H9 (cell line): ENCODE measurements around the gene OR2T6. TPM values are rescaled to one million over a fixed set of nuclear protein-coding genes. Genes with fewer than 3 reads are reported as not detected.
"Not testable (repeated sequence)": the region's sequence is repeated elsewhere in the genome, so short reads cannot be mapped to it uniquely, and the experiment has no call there.

Source experiments
- DNase-seq: peaks from one replicate; pipeline ENCODE4 v3.0.0-alpha.2; 2017
- H2AFZ ChIP-seq: one replicate; pipeline ENCODE4 v1.6.1; 2013; ENCODE audit warnings: mild to moderate bottlenecking, low read length, control low read depth, moderate library complexity
- H2AK5ac ChIP-seq: 2 replicates; pipeline ENCODE4 v1.6.1; 2013; ENCODE audit warnings: low read length, control low read depth, mixed read lengths; ENCODE audit not compliant: insufficient read length
- H2BK120ac ChIP-seq: one replicate; pipeline ENCODE4 v1.6.1; 2013; ENCODE audit warnings: low read depth, mild to moderate bottlenecking, low read length, control low read depth, inconsistent platforms; ENCODE audit not compliant: poor library complexity, severe bottlenecking
- H2BK12ac ChIP-seq: 2 replicates; pipeline ENCODE4 v1.6.1; 2013; ENCODE audit warnings: low read length, control low read depth, mixed read lengths, low read depth; ENCODE audit not compliant: insufficient read length
- H2BK15ac ChIP-seq: 2 replicates; pipeline ENCODE4 v1.6.1; 2013; ENCODE audit warnings: low read depth, low read length, control low read depth
- H2BK20ac ChIP-seq: one replicate; pipeline ENCODE4 v1.6.1; 2013; ENCODE audit warnings: low read depth, mild to moderate bottlenecking, low read length, control low read depth, inconsistent platforms; ENCODE audit not compliant: poor library complexity, severe bottlenecking
- H2BK5ac ChIP-seq: 2 replicates; pipeline ENCODE4 v1.6.1; 2013; ENCODE audit warnings: low read length, control low read depth, mixed read lengths; ENCODE audit not compliant: insufficient read length
- H3K14ac ChIP-seq: 2 replicates; pipeline ENCODE4 v1.6.1; 2013; ENCODE audit warnings: low read length, control low read depth; ENCODE audit not compliant: insufficient read depth
- H3K18ac ChIP-seq: 2 replicates; pipeline ENCODE4 v1.6.1; 2013; ENCODE audit warnings: low read depth, mild to moderate bottlenecking, mixed read lengths, low read length, control low read depth; ENCODE audit not compliant: insufficient read length
- H3K23ac ChIP-seq: 2 replicates; pipeline ENCODE4 v1.6.1; 2013; ENCODE audit warnings: low read length, control low read depth, mixed read lengths, low read depth; ENCODE audit not compliant: insufficient read length
- H3K23me2 ChIP-seq: 2 replicates; pipeline ENCODE4 v1.6.1; 2013; ENCODE audit warnings: low read depth, mild to moderate bottlenecking, mixed read lengths, low read length, control low read depth; ENCODE audit not compliant: insufficient read length, poor library complexity, severe bottlenecking
- H3K27ac ChIP-seq: 2 replicates; pipeline ENCODE4 v1.5.1; 2013; ENCODE audit warnings: low read length, control low read depth, mixed read lengths, low read depth; ENCODE audit not compliant: insufficient read length
- H3K27me3 ChIP-seq: 2 replicates; pipeline ENCODE4 v1.6.1; 2013; ENCODE audit warnings: low read length, control low read depth, inconsistent platforms; ENCODE audit not compliant: insufficient read depth
- H3K4ac ChIP-seq: 2 replicates; pipeline ENCODE4 v1.6.1; 2013; ENCODE audit warnings: low read depth, mild to moderate bottlenecking, control low read depth, inconsistent platforms, low read length, moderate library complexity
- H3K4me1 ChIP-seq: 2 replicates; pipeline ENCODE4 v1.6.1; 2013; ENCODE audit warnings: low read length, control low read depth, inconsistent platforms; ENCODE audit not compliant: insufficient read depth
- H3K4me2 ChIP-seq: 2 replicates; pipeline ENCODE4 v1.6.1; 2013; ENCODE audit warnings: low read length, control low read depth, mixed read lengths; ENCODE audit not compliant: insufficient read length, insufficient read depth
- H3K56ac ChIP-seq: 2 replicates; pipeline ENCODE4 v1.6.1; 2013; ENCODE audit warnings: low read depth, mild to moderate bottlenecking, mixed read lengths, low read length, control low read depth; ENCODE audit not compliant: insufficient read length
- H3K79me1 ChIP-seq: 2 replicates; pipeline ENCODE4 v1.6.1; 2013; ENCODE audit warnings: low read depth, mild to moderate bottlenecking, moderate library complexity, low read length, control low read depth, inconsistent platforms; ENCODE audit not compliant: insufficient read depth, poor library complexity, severe bottlenecking
- H3K79me2 ChIP-seq: 2 replicates; pipeline ENCODE4 v1.6.1; 2013; ENCODE audit warnings: low read length, control low read depth, inconsistent platforms; ENCODE audit not compliant: insufficient read depth
- H3K9ac ChIP-seq: 2 replicates; pipeline ENCODE4 v1.6.1; 2013; ENCODE audit warnings: low read length, control low read depth, mixed read lengths; ENCODE audit not compliant: insufficient read length; ENCODE audit errors: extremely low read depth
- H3K9me3 ChIP-seq: one replicate; pipeline ENCODE4 v1.6.1; 2013; ENCODE audit warnings: low read depth, low read length, inconsistent platforms; ENCODE audit not compliant: control insufficient read depth
- H3T11ph ChIP-seq: one replicate; pipeline ENCODE4 v1.6.1; 2013; ENCODE audit warnings: mild to moderate bottlenecking, low read length, control low read depth, inconsistent platforms
- H4K20me1 ChIP-seq: one replicate; pipeline ENCODE4 v1.6.1; 2013; ENCODE audit not compliant: control insufficient read depth, insufficient read length, insufficient read depth
- H4K5ac ChIP-seq: 2 replicates; pipeline ENCODE4 v1.6.1; 2013; ENCODE audit warnings: low read depth, mild to moderate bottlenecking, mixed read lengths, low read length, control low read depth; ENCODE audit not compliant: insufficient read length
- H4K8ac ChIP-seq: replicated peaks from 2 replicates; pipeline ENCODE4 v1.6.1; 2013; ENCODE audit warnings: low read length, control low read depth, mixed read lengths, low read depth; ENCODE audit not compliant: insufficient read length
- H4K91ac ChIP-seq: 2 replicates; pipeline ENCODE4 v1.6.1; 2013; ENCODE audit warnings: low read depth, mild to moderate bottlenecking, moderate library complexity, mixed read lengths, low read length, control low read depth; ENCODE audit not compliant: insufficient read length
- H3K27ac Mint-ChIP-seq, 3 experiments: 2 replicates in 2 of 3; 3 replicates in 1 of 3; pipeline ENCODE4 v1.8.0; 2020 to 2021; ENCODE audit warnings: mixed read lengths in 3 of 3, mild to moderate bottlenecking in 1 of 3, moderate library complexity in 1 of 3
- H3K27me3 Mint-ChIP-seq: 2 replicates; pipeline ENCODE4 v1.8.0; 2021; ENCODE audit warnings: low read depth, mild to moderate bottlenecking, moderate library complexity, mixed read lengths
- H3K36me3 Mint-ChIP-seq, 3 experiments: 2 replicates in 2 of 3; 3 replicates in 1 of 3; pipeline ENCODE4 v1.8.0; 2020 to 2021; ENCODE audit warnings: low read depth in 3 of 3, mixed read lengths in 3 of 3; ENCODE audit not compliant: insufficient read depth in 1 of 3
- H3K4me1 Mint-ChIP-seq, 2 experiments: 2 replicates each; pipeline ENCODE4 v1.8.0; 2020; ENCODE audit warnings: mixed read lengths in 2 of 2
- H3K4me3 Mint-ChIP-seq, 2 experiments: 2 replicates in 1 of 2; 3 replicates in 1 of 2; pipeline ENCODE4 v1.8.0; 2020 to 2021; ENCODE audit warnings: mild to moderate bottlenecking in 2 of 2, mixed read lengths in 2 of 2, moderate library complexity in 1 of 2
- H3K9me3 Mint-ChIP-seq, 2 experiments: 2 replicates in 1 of 2; 3 replicates in 1 of 2; pipeline ENCODE4 v1.8.0; 2020; ENCODE audit warnings: mild to moderate bottlenecking in 2 of 2, mixed read lengths in 2 of 2, moderate library complexity in 1 of 2
- WGBS: extraction: QIAGEN DNeasy Blood & Tissue Kit; methylation state at CpG from one replicate; pipeline ENCODE4 v1.1.7; 2013; ENCODE audit warnings: missing lambda C conversion rate, low lambda C conversion rate, mixed read lengths; ENCODE audit not compliant: insufficient read length; ENCODE audit errors: extremely low coverage; 5-methylcytosine and 5-hydroxymethylcytosine counted together
- total RNA-seq: library from RNA; stranded (reverse); gene quantifications from 2 replicates; pipeline ENCODE4 v1.2.1, GENCODE V29; 2021

OR2T6 gene
- total RNA-seq, 1 experiment from 2014 or later = not detected

- Mint-ChIP-seq H3K36me3 (peaks cover 0 to 21% (median 7%) of the 10 kb centered on the region in 3 experiments; a peak in 6 of 7 replicates), H3K9me3 (peaks cover 73 to 75% of the 10 kb centered on the region in 2 experiments)
- not testable (repeated sequence) for H3K4me3 Mint-ChIP-seq, H3K27ac ChIP-seq, H4K91ac ChIP-seq, H2BK20ac ChIP-seq, H3K4me1 ChIP-seq, H3K27me3 ChIP-seq, H2AFZ ChIP-seq, H3K79me2 ChIP-seq, H3K9ac ChIP-seq, H4K20me1 ChIP-seq, H3K27me3 Mint-ChIP-seq, H2BK15ac ChIP-seq, H4K8ac ChIP-seq, H3T11ph ChIP-seq, H2BK120ac ChIP-seq, H3K4me1 Mint-ChIP-seq, H3K23ac ChIP-seq, H3K23me2 ChIP-seq, H2AK5ac ChIP-seq, H3K18ac ChIP-seq, H3K4ac ChIP-seq, H3K79me1 ChIP-seq, H4K5ac ChIP-seq, DNase-seq, H3K4me2 ChIP-seq, H3K27ac Mint-ChIP-seq, H2BK5ac ChIP-seq, H2BK12ac ChIP-seq, H3K14ac ChIP-seq, H3K56ac ChIP-seq
- no CpG with 5 or more reads among the region's 3 CpGs for WGBS
- H3K9me3 ChIP-seq = peaks cover 39% of the 10 kb centered on the region
Observed at GRCh38 chr1:248428192-248428533, 52.6 kb downstream of the OR2T6 start.

GRCh38 chr1:248431683-248432082 lies 56.1 kb downstream of the OR2T6 start:
- not testable (repeated sequence) for DNase-seq, H4K91ac ChIP-seq, H2AK5ac ChIP-seq, H3T11ph ChIP-seq, H2BK12ac ChIP-seq, H3K9ac ChIP-seq, H4K5ac ChIP-seq, H4K20me1 ChIP-seq, H3K23ac ChIP-seq, H3K4me3 Mint-ChIP-seq, H3K4ac ChIP-seq, H3K18ac ChIP-seq, H3K79me1 ChIP-seq, H3K56ac ChIP-seq, H4K8ac ChIP-seq, H3K14ac ChIP-seq, H2BK20ac ChIP-seq, H3K27me3 Mint-ChIP-seq, H2BK5ac ChIP-seq, H3K27me3 ChIP-seq, H3K4me1 ChIP-seq, H2BK120ac ChIP-seq, H3K4me1 Mint-ChIP-seq, H2BK15ac ChIP-seq, H3K4me2 ChIP-seq, H3K79me2 ChIP-seq, H3K27ac Mint-ChIP-seq, H3K27ac ChIP-seq, H2AFZ ChIP-seq, H3K23me2 ChIP-seq
- no CpG with 5 or more reads among the region's 11 CpGs for WGBS
- Mint-ChIP-seq H3K36me3 (peaks cover 0 to 23% (median 7%) of the 10 kb centered on the region in 3 experiments; a peak in 6 of 7 replicates), H3K9me3 (peaks cover 60 to 63% of the 10 kb centered on the region in 2 experiments)
- H3K9me3 ChIP-seq = peaks cover 34% of the 10 kb centered on the region
